K562 (cell line): ENCODE data around the gene FUT9.

Experiments
- ELK1 ChIP-seq: sonication (generic); formaldehyde crosslinking; IDR thresholded peaks from 2 replicates; pipeline ENCODE4 v1.8.1; 2022; ENCODE audit warnings: missing genetic modification reagents
- POLR2AphosphoS2 ChIP-seq: IDR thresholded peaks from 2 replicates; pipeline ENCODE4 v1.6.1; 2012; ENCODE audit warnings: low read length, improper control_type of control experiment

GRCh38 chr6:96013531-96013930, 2.2 kb upstream of the FUT9 start:
- no peak for TF ChIP-seq ELK1 (CRISPR knock-in tag)
- no peak for TF ChIP-seq POLR2AphosphoS2
